ENCODE measurements around the gene TSPAN3.

GRCh38 chr15:77030048-77030927 is 40.6 kb downstream of the TSPAN3 start:
- TF ChIP-seq CTCF (IDR thresholded peaks at IDR 0.05; ENCODE audit: extremely low read depth in 1 of 2, insufficient read depth in 1 of 2, low read depth in 1 of 2, low read length in 2 of 2) (no peak), MAX (IDR thresholded peaks at IDR 0.05; ENCODE audit: insufficient read depth, insufficient read length) (no peak), POLR2A (IDR thresholded peaks at IDR 0.05; ENCODE audit: low read depth, low read length) (no peak), MYC (IDR thresholded peaks at IDR 0.05; ENCODE audit: low read depth, low read length) (no peak), JUN (IDR thresholded peaks at IDR 0.05; ENCODE audit: borderline replicate concordance, insufficient read depth, insufficient read length, low read depth) (no peak), POLR2AphosphoS5 (IDR thresholded peaks at IDR 0.05; ENCODE audit: insufficient read depth, low read depth, low read length) (no peak), FOS (IDR thresholded peaks at IDR 0.05; ENCODE audit: borderline replicate concordance, insufficient read depth, low read length) (no peak)

Measured in endothelial cell of umbilical vein (primary cell).